ENCODE data around the gene NDUFS4.
"Not testable (repeated sequence)": the region's sequence is repeated elsewhere in the genome, so short reads cannot be mapped to it uniquely, and the experiment has no call there.

The NDUFS4 gene

DNA sequence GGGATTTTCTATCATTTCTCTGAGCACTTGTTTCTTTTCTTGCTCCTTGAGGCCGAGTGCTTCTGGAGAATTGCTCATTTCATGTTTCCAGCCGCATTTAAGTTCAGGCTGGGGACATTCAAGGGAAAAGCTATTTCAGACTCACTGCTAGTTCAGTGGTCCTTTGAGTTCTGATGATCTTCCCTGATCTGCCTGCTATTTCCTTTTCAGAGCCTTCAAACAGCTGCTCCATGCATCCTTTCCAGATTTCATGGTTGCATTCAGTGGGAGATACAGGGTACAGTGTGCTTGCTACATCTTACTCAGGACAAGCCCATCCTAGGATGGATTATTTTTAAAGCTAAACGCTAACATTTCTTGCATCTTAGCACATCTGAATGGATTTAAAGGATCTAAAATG lies 14.7 kb downstream of the NDUFS4 start:
- DNase-seq (ENCODE audit: low spot score) = no peak

DNA sequence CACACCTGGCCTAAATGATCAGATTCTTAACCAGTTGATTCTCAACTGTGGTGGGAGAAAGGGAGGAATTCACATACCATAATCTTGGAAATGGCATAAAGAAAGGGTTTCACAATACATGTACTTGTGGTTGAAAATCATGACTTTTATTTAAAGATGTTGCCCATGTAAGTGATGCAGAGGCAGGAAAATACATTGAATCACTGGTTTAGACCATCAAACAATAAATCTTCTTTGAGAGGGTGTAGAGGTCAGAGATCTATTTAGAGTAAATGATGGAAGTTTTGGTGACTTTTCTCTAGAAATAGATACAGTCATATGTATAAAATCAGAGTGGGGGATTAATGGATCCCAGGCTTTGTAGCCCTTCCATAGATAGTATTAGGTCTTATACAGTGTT lies 15.4 kb downstream of the NDUFS4 start:
- DNase-seq (ENCODE audit: low spot score) = no peak

DNA sequence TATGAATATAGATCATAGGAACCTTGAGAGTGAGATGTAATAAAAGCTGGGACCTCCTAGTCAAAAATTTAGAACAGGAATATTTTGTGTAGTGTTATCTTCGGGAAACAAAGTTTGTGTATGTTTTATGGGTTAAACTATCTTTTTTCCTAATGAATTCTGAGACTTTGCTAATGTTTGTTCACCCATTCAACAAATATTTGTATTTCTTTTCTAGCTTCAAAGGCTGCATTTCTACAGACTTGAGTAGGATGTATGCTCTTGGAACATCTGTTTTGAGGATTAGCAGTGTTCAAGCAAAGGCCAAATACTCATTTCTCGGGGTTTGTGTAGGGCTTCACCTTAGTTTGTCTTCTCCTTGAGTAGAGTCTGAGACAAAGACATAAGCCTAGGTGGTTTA lies 16.2 kb downstream of the NDUFS4 start:
- DNase-seq (ENCODE audit: low spot score) = no peak

GRCh38 chr5:53578854-53579253 lies 18.4 kb downstream of the NDUFS4 start:
- DNase-seq (ENCODE audit: low spot score) = no peak

GRCh38 chr5:53580547-53580946 lies 20.1 kb downstream of the NDUFS4 start:
- DNase-seq (ENCODE audit: low spot score) = no peak

DNA sequence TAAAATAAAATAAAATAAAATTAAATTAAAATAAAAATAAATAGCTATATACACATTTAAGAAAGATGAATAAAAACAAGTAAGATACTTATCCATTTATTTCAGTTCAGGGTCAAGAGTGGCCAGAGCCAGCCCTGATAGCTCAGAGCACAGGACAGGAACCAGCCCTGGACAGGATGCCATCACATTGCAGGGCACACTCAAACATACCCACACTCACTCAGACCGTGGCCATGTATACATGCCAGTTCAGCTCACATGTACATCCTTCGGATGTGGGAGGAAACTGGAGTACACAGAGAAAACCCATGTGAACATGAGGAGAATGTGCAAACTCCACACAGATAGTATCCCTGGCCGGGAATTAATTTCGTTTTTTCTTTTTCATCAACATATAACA lies 21.8 kb downstream of the NDUFS4 start:
- no peak for DNase-seq (ENCODE audit: low spot score)

GRCh38 chr5:53590759-53591158 lies 30.3 kb downstream of the NDUFS4 start:
- no peak for DNase-seq (ENCODE audit: low spot score)

DNA sequence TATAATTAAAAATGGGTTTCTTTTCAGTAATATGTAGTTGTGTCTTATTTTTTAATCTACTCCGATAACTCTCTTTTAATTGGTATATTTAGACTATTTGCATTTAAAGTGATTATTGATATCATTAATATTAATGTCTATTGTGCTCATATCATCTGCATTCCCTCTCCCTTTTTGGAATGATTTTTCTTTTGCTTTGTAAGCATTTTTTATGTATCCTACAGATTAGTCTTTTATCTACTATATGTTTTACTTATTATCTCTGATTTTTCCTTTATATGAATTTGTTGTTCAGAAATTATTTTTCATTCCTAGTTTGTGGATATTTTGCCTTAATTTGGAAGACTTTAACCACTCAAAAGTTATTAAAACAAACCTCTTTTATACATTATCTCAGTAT lies 34.0 kb downstream of the NDUFS4 start:
- DNase-seq (ENCODE audit: low spot score) = no peak

DNA sequence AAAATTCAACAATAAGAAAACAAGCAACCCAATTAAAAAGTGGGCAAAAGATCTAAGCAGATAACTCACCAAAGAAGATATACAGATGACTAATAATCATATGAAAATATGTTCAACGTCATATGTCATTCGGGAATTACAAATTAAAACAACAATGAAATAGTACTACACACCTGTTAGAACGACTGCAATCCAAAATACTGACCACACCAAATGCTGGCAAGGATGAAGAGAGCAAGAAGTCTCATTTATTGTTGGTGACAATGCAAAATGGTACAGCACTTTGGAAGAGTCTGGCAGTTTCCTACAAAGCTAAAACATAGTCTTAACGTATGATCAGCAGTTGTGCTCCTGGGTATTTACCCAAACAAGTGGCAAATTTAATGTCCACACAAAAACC lies 37.5 kb downstream of the NDUFS4 start:
- DNase-seq (ENCODE audit: low spot score) = no peak

DNA sequence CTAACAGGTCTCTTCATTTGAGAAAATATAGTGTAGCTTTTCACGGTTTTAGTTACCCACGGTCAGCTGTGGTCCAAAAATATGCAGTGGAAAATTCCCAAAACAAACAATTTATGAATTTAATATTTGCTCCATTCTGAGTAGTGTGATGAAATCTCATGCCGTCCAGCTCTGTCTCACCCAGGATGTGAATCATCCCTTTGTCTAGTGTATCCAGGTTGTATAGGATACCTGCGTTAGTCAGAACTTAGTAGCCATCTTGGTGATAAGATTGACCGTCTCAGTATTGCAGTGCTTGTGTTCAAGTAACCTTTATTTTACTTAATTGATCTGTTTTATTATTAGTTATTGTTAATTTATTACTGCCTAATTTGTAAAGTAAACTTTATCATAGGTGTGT lies 41.1 kb downstream of the NDUFS4 start:
- DNase-seq (ENCODE audit: low spot score) = no peak

- DNase-seq (ENCODE audit: low spot score) = peak; percentile 79
Observed at GRCh38 chr5:53603009-53603687, 42.7 kb downstream of the NDUFS4 start.

DNA sequence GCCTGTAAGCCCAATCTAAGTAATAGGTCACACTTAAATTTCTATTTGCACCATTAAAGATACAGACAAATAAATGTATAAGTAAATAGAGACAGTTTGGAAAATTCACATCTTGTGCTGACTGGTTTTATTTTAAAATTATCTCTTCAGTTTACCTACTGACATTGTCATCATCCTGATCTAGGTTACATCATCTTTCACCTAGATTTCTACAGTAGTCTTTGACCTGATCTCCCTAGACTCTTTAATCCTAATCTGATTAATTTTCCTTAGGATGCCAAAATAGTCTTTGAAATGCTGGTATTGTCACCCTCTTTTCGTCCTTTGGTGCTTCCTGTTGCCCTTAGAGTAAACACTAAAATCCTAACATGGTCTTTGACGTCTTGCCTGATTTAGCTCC lies 43.9 kb downstream of the NDUFS4 start:
- DNase-seq (ENCODE audit: low spot score) = no peak

DNA sequence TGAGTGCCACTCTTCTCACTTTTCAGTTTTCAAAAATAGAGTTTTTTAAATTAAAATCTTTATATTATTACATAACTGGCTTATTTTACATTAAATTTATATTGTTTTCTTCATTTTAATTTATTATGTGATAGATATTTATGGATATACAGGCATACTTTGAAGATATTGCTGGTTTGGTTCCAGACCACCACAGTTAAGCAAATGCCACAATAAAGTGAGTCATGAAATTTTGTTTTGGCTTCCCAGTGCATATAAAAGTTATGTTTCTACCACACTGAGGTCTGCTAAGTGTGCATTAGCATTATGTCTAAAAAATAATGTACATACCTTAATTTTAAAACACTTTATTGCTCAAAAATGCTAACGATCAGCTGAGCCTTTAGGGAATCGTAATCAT lies 47.4 kb downstream of the NDUFS4 start:
- no peak for DNase-seq (ENCODE audit: low spot score)

DNA sequence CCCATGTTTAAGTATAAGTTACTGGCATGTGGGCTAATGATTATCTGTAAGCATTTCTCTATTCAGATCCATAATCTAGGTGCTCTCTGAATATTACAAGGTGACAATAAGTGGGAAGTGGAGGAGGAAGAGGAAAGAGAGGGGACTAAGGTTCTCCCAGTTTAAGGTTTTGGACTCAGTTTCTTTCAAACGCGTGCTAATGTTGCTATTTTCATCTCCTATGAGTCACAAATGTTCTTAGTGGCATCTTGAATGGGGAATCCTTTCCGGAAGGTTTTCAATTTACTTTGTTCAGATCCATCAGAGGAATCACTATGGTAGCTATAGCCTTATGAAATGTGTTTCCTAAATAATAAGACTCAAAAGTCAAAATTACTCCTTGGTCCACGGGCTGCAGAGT lies 48.5 kb downstream of the NDUFS4 start:
- not testable (repeated sequence) for DNase-seq (ENCODE audit: low spot score)

DNA sequence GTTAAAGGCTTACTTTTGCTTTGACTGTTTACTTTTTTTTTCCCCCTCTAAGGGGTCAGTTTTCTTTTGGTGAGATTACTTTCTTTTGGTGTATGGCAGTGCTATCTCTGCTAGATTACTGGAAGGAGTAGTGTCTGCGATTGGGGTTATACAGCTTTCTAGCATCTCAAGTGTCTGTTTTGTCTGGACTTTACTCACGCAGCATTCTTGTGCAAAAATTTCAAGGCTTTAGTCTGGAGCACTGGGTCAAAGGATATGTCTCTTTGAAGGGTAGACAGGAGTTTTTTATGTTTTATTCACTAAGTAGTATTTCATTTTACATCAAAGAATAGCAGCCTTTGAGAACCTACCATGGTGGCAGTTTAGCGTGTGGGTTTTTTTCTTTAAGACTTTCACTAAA lies 52.6 kb downstream of the NDUFS4 start:
- DNase-seq (ENCODE audit: low spot score) = no peak

GRCh38 chr5:53613536-53613935 lies 53.1 kb downstream of the NDUFS4 start:
- no peak for DNase-seq (ENCODE audit: low spot score)

- no peak for DNase-seq (ENCODE audit: low spot score)
Observed at GRCh38 chr5:53614376-53614885, 54.0 kb downstream of the NDUFS4 start.

DNA sequence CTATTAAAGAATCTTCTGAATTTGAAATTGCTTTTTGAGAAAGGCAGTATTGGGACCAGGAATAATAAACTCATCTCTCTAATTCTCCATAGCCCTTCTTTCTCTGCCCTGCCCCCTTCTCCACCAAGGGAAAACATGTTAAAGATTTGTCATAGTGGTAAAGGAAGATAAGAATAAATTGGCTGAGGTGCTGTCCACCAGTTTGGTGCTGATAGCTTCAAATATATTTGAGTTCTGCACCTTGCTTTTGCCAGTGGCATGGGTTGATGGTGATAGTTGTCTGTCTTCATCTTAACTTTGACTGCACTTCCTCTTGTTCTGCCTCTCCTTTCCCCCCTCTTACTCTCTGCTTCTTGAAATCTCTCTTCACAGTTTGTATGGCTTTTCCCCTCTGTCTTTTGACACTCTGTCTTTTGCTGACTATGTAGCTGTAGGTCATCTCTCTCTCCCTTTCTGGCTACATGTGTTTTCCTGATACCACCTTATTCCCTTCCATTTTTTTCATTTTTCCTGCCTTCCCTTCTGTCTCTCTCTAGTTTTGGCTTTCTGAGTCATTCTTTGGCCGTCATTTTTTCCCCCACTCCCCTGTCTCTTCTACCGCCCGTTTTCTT lies 56.6 kb downstream of the NDUFS4 start:
- DNase-seq (ENCODE audit: low spot score) = no peak

- no peak for DNase-seq (ENCODE audit: low spot score)
Observed at GRCh38 chr5:53631251-53631650, 70.8 kb downstream of the NDUFS4 start.

GRCh38 chr5:53642061-53642460 lies 81.6 kb downstream of the NDUFS4 start:
- DNase-seq (ENCODE audit: low spot score) = no peak

GRCh38 chr5:53643445-53643844 lies 83.0 kb downstream of the NDUFS4 start:
- no peak for DNase-seq (ENCODE audit: low spot score)

GRCh38 chr5:53645078-53645477 lies 84.6 kb downstream of the NDUFS4 start:
- DNase-seq (ENCODE audit: low spot score) = no peak

GRCh38 chr5:53649352-53649751 lies 88.9 kb downstream of the NDUFS4 start:
- DNase-seq (ENCODE audit: low spot score) = no peak

GRCh38 chr5:53660573-53660972 lies 100.1 kb downstream of the NDUFS4 start:
- not testable (repeated sequence) for DNase-seq (ENCODE audit: low spot score)

Data from pons (tissue), 1 donor.